K562 (cell line): ENCODE measurements around the gene TMEM191C. TPM values are rescaled to one million over a fixed set of nuclear protein-coding genes. Genes with fewer than 3 reads are reported as not detected.

Source experiments
- CHD1 ChIP-seq: fragments of 200-600 bp; sonication (generic); IDR thresholded peaks from one replicate; pipeline ENCODE4 v1.6.1; 2012; ENCODE audit warnings: mild to moderate bottlenecking, moderate library complexity, low read length, inconsistent platforms
- CREBBP ChIP-seq: IDR thresholded peaks from one replicate; pipeline ENCODE4 v1.6.1; 2012; ENCODE audit warnings: low read depth, mild to moderate bottlenecking, control low read depth, inconsistent platforms, low read length
- FOXK1 ChIP-seq: sonication (generic); formaldehyde crosslinking; IDR thresholded peaks from 2 replicates; pipeline ENCODE4 v1.8.0; 2022; ENCODE audit warnings: missing genetic modification reagents, mild to moderate bottlenecking, borderline replicate concordance
- HDAC8 ChIP-seq: fragments of 450-650 bp; IDR thresholded peaks from 2 replicates; pipeline ENCODE4 v1.6.1; 2016; ENCODE audit warnings: mild to moderate bottlenecking, missing genetic modification characterization, moderate library complexity, missing compliant biosample characterization
- NCOA1 ChIP-seq: fragments of 450-650 bp; IDR thresholded peaks from 2 replicates; pipeline ENCODE4 v1.6.1; 2016; ENCODE audit warnings: low read depth
- RBM14 ChIP-seq: fragments of 200-400 bp; formaldehyde crosslinking; IDR thresholded peaks from 2 replicates; pipeline ENCODE4 v1.6.1; 2018; ENCODE audit warnings: low read depth, mild to moderate bottlenecking, low read length, moderate library complexity, borderline replicate concordance; ENCODE audit not compliant: insufficient read depth
- REST ChIP-seq, 2 experiments: fragments of 450-650 bp; formaldehyde crosslinking in 1 of 2; IDR thresholded peaks; 2 replicates each; pipeline versions ENCODE4 v1.4.0 to v1.6.1; 2014 to 2020; ENCODE audit warnings: mild to moderate bottlenecking in 2 of 2, borderline replicate concordance in 1 of 2, low read depth in 1 of 2
- SMARCC2 ChIP-seq: fragments of 450-650 bp; IDR thresholded peaks from 2 replicates; pipeline ENCODE4 v1.6.1; 2017; ENCODE audit warnings: antibody characterized with exemption, moderate library complexity, mild to moderate bottlenecking, low read depth
- SPI1 ChIP-seq: IDR thresholded peaks from 2 replicates; pipeline ENCODE4 v1.6.1; 2011; ENCODE audit warnings: low read depth, low read length, control low read depth, borderline replicate concordance
- TGIF2 ChIP-seq: sonication (generic); formaldehyde crosslinking; IDR thresholded peaks from 2 replicates; pipeline ENCODE4 v1.8.1; 2022; ENCODE audit warnings: mild to moderate bottlenecking, missing genetic modification reagents, moderate library complexity
- ZBTB49 ChIP-seq: sonication (generic); formaldehyde crosslinking; IDR thresholded peaks from 2 replicates; pipeline ENCODE4 v1.8.0; 2022; ENCODE audit warnings: missing genetic modification reagents, mild to moderate bottlenecking, borderline replicate concordance
- ZNF740 ChIP-seq, 3 experiments: fragments of 200-800 bp in 1 of 3; sonication (Bioruptor generic) in 1 of 3; sonication (generic) in 1 of 3; formaldehyde crosslinking in 1 of 3; IDR thresholded peaks; 2 replicates each; pipeline versions ENCODE4 v1.6.1 to v1.8.0; 2016 to 2022; ENCODE audit warnings: mild to moderate bottlenecking in 2 of 3, missing compliant biosample characterization in 2 of 3, missing genetic modification characterization in 2 of 3, missing genetic modification reagents in 1 of 3
- polyA plus RNA-seq, 8 experiments: library from polyadenylated mRNA; depleted of rRNA in 4 of 8; stranded (reverse) in 5 of 8; unstranded in 3 of 8; fragments of >200 nt; fragmentation: Nextera tagmentation in 2 of 8; fragmentation: Illumina TruSeq in 1 of 8; extraction: Ambion mirVana in 2 of 8; extraction: Trizol in 1 of 8; gene quantifications; 2 replicates each; pipeline versions ENCODE4 v1.2.1 to v1.2.3, GENCODE V29; 2011 to 2014; ENCODE audit warnings: inconsistent platforms in 1 of 8, missing spikeins in 1 of 8
- total RNA-seq, 7 experiments: library from RNA; depleted of rRNA in 6 of 7; stranded (reverse); fragments of >200 nt in 6 of 7; fragmentation: Illumina TruSeq in 2 of 7; extraction: Trizol in 2 of 7; gene quantifications; 2 replicates each; pipeline versions ENCODE4 v1.2.1 to v1.2.3, GENCODE V29; 2011 to 2021; ENCODE audit warnings: low replicate concordance in 1 of 7

Gene TMEM191C
- total and polyA plus RNA-seq, 9 of the 15 experiments (the other 6 are each of a cell fraction or from before 2014, with no cell fraction given) = 0.15 to 7.1 (median 1.1) TPM

- peak; percentile 17; the same call in 1 of the 2 replicates for TF ChIP-seq ZNF740 (CRISPR knock-in tag; IDR thresholded peaks at IDR 0.05)
- TF ChIP-seq ZNF740 (tag; IDR thresholded peaks at IDR 0.05) = 0 out of 4 replicates have a peak, but pooled peaks of 1 of the 2 experiments have one; percentile 39
- TF ChIP-seq CREBBP = no peak
- TF ChIP-seq CHD1 = no peak
- no peak for TF ChIP-seq NCOA1
- TF ChIP-seq RBM14 = 0 out of 2 replicates have a peak, but pooled peaks have one; percentile 87
- TF ChIP-seq SMARCC2 = no peak
- TF ChIP-seq TGIF2 (CRISPR knock-in tag) = peak; percentile 83; the same call in 1 of the 2 replicates
- TF ChIP-seq SPI1 = no peak
- TF ChIP-seq HDAC8 (tag) = no peak
- no peak for TF ChIP-seq REST (IDR thresholded peaks at IDR 0.05; ENCODE audit: borderline replicate concordance)
- TF ChIP-seq REST (CRISPR knock-in tag; IDR thresholded peaks at IDR 0.05; ENCODE audit: low read depth) = no peak
- TF ChIP-seq FOXK1 (CRISPR knock-in tag) = no peak
- no peak for TF ChIP-seq ZBTB49 (CRISPR knock-in tag)
Measured at GRCh38 chr22:21445437-21446127, 21.6 kb upstream of the TMEM191C start (continued).
